Measurements from ENCODE around the gene HOXB4. TPM values are rescaled to one million over a fixed set of nuclear protein-coding genes. Genes with fewer than 3 reads are reported as not detected.

HOXB4 gene
- total RNA-seq, 4 donors from 2014 or later, result 3.5 to 8.3 (median 5.0) TPM

DNA sequence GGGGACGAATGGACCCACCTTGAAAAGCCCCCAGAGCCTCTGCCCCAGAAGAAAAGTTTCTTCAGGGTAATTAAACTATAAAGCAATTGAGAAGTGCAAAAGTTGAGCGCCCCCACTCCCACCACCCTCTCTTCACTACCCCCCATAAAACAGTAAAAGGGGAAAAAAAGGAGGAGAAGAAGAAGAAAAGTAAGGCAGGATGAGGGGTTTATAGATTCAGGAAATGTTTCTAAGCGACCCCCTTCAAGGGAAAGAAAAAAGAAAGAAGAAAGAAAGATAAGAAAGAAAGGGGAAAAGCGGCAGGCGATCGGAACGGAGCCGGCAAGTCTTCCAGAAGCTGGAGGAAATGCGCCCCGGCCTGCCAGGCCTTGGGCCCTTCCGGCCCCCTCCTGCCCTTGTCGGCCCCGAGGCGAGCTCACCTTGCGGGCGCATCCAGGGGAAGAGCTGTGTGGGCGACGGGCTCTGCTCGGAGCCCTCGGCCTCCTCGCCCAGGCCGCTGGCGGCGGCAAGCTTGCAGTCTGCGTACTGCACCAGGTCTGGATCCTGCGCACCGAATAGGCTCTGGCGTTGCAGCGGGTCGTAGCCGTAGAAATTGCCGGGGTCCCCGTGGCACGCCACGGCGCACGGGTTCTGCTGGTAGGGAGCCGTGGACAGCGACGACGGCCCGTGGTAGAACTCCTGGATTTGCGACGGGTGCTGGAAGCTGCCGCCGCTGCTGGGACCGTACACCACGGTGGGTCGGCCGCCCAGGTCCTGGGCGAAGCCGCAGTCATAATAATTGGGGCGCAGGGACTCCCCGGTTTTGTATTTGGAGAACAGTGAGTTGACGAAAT, 35.9 kb upstream of the HOXB4 start:
- WGBS, result 8% methylated on average over 45 of the region's 55 CpGs
- DNase-seq (ENCODE audit: extremely low spot score), result no peak
- Histone ChIP-seq H3K4me3 (peak overlapping the region in 3 of 4 donors; percentile 11 to 45 (median 37)), H3K27me3 (peaks cover 38 to 100% (median 94%) of the 10 kb centered on the region in 4 donors), H3K36me3 (no peaks in the 10 kb centered on the region), H3K4me1 (peaks cover 52 to 70% (median 68%) of the 10 kb centered on the region in 4 donors), H3K9me3 (no peaks in the 10 kb centered on the region), H3K27ac (replicated peaks in 1 of 4) (no peak overlapping the region)
- TF ChIP-seq POLR2AphosphoS5 (IDR thresholded peaks at IDR 0.05) (no peak), EP300 (IDR thresholded peaks at IDR 0.05) (no peak), POLR2A (IDR thresholded peaks at IDR 0.05; ENCODE audit: low read depth) (no peak)
- TF ChIP-seq, protein P1, sequence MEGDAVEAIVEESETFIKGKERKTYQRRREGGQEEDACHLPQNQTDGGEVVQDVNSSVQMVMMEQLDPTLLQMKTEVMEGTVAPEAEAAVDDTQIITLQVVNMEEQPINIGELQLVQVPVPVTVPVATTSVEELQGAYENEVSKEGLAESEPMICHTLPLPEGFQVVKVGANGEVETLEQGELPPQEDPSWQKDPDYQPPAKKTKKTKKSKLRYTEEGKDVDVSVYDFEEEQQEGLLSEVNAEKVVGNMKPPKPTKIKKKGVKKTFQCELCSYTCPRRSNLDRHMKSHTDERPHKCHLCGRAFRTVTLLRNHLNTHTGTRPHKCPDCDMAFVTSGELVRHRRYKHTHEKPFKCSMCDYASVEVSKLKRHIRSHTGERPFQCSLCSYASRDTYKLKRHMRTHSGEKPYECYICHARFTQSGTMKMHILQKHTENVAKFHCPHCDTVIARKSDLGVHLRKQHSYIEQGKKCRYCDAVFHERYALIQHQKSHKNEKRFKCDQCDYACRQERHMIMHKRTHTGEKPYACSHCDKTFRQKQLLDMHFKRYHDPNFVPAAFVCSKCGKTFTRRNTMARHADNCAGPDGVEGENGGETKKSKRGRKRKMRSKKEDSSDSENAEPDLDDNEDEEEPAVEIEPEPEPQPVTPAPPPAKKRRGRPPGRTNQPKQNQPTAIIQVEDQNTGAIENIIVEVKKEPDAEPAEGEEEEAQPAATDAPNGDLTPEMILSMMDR (IDR thresholded peaks at IDR 0.05), result no peak
- intact Hi-C loops (cut with DNase I), result no loop called here

DNA sequence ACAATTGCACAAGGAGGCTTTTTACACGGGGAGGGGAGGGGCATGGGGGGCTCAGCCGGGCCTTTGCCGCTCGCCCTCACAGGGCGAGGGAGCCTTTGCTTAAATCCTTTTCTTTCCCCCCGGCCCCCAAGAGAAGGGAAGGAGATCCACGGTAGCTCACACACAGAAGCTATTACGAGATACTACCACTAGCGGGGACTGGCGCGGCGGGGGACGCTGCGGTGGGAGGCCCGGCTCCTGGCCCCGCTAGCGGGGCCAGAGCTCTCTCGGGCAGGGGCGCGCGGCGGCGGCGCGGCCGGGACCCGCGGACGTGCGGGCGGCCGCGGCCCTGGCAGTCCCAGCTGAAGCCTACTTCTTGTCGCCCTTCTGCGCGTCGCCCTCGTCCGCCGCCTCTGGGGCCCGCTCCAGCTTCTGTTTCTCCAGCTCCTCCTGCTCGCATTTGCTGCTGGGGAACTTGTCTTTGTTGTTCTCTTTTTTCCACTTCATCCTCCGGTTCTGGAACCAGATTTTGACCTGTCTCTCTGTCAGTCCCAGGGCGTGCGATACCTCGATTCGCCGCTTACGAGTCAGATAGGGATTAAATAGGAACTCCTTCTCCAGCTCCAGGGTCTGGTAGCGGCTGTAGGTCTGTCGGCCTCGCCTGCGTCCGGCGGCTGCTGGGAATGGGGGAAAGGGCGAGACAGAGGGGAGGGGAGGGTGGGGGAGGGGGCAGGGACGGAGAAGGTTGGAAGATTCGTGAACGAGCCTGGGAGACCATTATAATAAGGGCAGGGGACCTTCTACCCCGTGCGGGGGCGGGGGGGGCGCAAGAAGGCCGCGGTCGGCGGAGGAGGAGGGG, 34.9 kb upstream of the HOXB4 start:
- no peaks in the 10 kb centered on the region for H3K9me3 ChIP-seq
- H3K27me3 ChIP-seq, result peaks cover 38 to 100% (median 95%) of the 10 kb centered on the region in 4 donors
- TF ChIP-seq, protein P1 (IDR thresholded peaks at IDR 0.05), result peak in 1 of 3 experiments; percentile 34
- TF ChIP-seq POLR2AphosphoS5 (IDR thresholded peaks at IDR 0.05) (no peak), POLR2A (IDR thresholded peaks at IDR 0.05; ENCODE audit: low read depth) (no peak), EP300 (IDR thresholded peaks at IDR 0.05) (no peak)
- peaks cover 52 to 60% (median 59%) of the 10 kb centered on the region in 4 donors for H3K4me1 ChIP-seq
- peak overlapping the region; percentile 27 to 63 (median 44) for H3K4me3 ChIP-seq
- WGBS, result 2% methylated on average over 52 of the region's 67 CpGs
- H3K27ac ChIP-seq (replicated peaks in 1 of 4), result no peak overlapping the region
- intact Hi-C loops (cut with DNase I), result no loop called here
- no peaks in the 10 kb centered on the region for H3K36me3 ChIP-seq
- DNase-seq (ENCODE audit: extremely low spot score), result no peak

GRCh38 chr17:48612456-48612853, 34.3 kb upstream of the HOXB4 start:
- WGBS, result 4% methylated on average over 15 of the region's 15 CpGs
- TF ChIP-seq POLR2AphosphoS5 (IDR thresholded peaks at IDR 0.05) (no peak), EP300 (IDR thresholded peaks at IDR 0.05) (no peak), POLR2A (IDR thresholded peaks at IDR 0.05; ENCODE audit: low read depth) (no peak)
- TF ChIP-seq, protein P1 (IDR thresholded peaks at IDR 0.05), result no peak
- intact Hi-C loops (cut with DNase I), result no loop called here
- no peaks in the 10 kb centered on the region for H3K9me3 ChIP-seq
- DNase-seq (ENCODE audit: extremely low spot score), result no peak
- H3K4me3 ChIP-seq, result peak overlapping the region; percentile 27 to 63 (median 44)
- H3K27me3 ChIP-seq, result peaks cover 38 to 100% (median 92%) of the 10 kb centered on the region in 4 donors
- H3K36me3 ChIP-seq, result no peaks in the 10 kb centered on the region
- H3K27ac ChIP-seq (replicated peaks in 1 of 4), result no peak overlapping the region
- peaks cover 48 to 54% (median 53%) of the 10 kb centered on the region in 4 donors for H3K4me1 ChIP-seq

DNA sequence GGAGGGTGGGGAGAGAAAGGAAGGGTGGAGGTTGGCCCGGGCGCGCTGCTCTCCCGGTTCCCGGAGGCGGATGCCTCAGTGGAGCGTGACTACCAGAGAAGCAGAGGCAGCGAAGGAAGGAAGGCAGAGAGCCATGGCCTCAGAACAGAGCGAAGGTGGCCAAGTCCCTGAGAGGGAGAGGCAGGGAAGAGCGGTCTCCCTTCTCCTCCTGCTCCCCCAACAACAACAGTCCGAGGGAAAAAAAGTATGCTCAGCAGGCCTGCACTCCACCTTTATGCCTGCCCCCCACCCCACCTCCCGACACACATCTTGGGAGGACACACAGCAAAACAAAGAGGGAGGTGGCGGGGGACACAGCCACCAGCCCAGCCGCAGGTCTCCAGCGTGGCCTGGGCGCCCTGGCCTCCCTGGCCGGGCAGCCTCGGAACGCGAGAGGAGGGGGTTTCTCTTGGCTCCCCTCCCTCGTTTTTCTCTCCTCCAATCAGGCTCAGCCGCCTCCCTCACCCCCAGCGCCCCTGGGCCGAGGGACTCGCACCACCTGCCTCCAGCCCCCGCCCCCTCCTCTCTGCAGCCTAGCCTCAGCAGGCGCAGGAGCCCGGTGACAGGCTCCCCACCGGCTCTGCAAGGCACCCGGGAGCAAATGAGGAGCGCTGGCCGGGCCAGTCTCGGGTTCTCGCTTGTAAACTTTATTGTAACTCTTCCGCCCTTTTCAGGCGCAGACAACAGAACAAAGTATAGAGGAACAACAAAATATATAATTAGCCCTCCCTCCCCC, 33.7 kb upstream of the HOXB4 start:
- Histone ChIP-seq H3K27ac (replicated peaks in 1 of 4) (no peak overlapping the region), H3K27me3 (peaks cover 38 to 100% (median 92%) of the 10 kb centered on the region in 4 donors), H3K4me3 (peak overlapping the region; percentile 45 to 63 (median 50)), H3K9me3 (no peaks in the 10 kb centered on the region), H3K4me1 (peaks cover 47 to 54% (median 52%) of the 10 kb centered on the region in 4 donors), H3K36me3 (no peaks in the 10 kb centered on the region)
- 6% methylated on average over 31 of the region's 36 CpGs for WGBS
- no peak for TF ChIP-seq EP300 (IDR thresholded peaks at IDR 0.05)
- no peak for TF ChIP-seq POLR2AphosphoS5 (IDR thresholded peaks at IDR 0.05)
- TF ChIP-seq POLR2A (IDR thresholded peaks at IDR 0.05; ENCODE audit: low read depth), result no peak
- TF ChIP-seq, protein P1 (IDR thresholded peaks at IDR 0.05), result no peak
- DNase-seq (ENCODE audit: extremely low spot score), result no peak
- intact Hi-C loops (cut with DNase I), result no loop called here

Measured in esophagus muscularis mucosa (tissue), 4 donors.